Kasumi-1 (cell line): ENCODE results near the gene MAGI2.

ENCODE experiments used
- DNase-seq, 2 experiments: peaks; one replicate each; lab custom pipeline; 2025; lab: John Stamatoyannopoulos, UW

Gene MAGI2

DNA sequence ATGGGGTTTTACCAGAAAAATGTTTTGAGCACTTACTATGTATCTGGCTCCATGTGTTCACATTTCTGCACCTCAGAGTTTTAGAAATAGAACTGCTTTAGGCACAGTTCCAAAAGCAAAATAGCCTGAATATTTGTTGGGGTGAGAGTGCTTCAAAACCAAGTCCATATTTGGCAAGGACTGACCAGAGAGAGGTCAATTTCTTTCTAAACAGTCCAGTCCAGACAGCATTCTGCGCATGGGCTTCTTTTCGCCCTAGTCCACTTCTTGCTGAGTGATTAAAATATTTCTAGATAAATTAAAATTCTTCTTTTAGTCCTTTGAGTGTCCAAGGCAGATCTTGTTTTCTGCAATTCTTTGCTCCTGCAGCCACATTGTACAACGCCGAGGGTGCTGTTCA, 1227.9 kb downstream of the MAGI2 start:
- no peak for DNase-seq

DNA sequence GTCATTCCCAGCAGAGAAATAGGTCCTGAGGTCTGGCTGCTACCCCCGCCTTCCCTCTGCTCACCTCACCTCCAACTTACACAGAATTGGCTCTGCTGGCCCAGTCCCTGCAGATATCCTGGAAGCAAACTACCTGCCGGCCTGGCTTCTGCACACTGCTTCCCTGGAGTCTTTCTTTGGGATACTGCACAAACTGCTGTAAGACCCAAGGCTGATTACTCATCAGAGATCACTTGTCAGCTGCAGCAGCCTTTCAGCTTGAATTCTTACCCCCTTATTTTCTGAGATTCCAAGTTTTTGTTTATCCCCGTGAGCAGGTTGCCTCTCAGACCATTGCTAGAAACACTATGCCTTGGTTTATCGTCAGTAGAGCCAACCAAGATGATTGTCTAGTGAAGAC, 1228.5 kb downstream of the MAGI2 start:
- no peak for DNase-seq

DNA sequence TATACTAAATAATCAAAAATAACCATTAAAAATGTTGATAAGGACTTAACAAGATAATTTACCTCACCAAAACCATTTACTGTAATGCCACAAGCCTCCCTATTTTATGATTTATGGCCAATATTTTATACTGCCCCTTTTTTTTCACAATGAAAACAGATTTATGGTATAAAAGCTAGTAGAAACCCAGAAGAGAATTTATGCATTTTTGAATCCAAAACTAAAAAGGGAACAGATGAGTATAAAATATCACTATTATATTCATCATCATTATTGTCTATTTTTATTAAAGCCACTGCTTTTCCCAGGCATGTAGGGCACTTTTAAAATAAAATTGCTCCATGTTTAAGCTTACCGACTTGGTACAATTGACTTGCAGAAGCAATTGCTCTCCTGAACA, 1229.9 kb downstream of the MAGI2 start:
- no peak for DNase-seq

DNA sequence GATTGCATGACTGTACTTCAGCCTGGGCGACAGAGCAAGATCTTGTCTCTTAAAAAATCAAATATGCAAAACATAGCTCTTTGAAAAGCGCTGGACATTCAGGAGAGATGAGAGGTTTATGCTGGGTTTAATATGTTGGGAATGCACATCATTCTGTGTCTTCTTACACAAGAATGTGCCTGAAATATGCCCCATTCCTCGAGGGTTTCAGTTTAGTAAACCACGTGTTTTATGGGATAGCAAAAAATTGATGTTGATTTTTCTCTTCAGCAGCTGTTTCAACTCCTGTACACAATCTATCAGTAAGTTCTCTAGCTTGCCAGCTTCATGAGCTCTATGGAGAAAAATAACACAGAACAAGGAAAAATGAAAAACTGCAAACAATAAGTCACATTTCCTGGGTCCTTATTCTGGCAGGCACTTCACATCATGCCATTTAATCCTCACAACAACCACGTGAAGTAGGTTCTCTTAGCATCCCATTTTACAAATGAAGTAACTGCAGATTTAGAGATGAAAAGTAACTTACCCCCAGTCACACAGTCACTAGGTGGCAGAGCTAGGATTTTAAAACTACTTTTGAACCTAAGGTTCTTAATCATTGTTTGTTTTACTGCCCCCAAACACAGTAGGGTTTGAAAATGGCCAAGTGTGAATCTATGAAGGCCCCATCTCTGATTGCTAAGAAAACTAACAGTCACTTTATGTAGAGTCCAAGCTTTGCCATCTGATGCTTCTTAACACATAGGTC, 1231.3 kb downstream of the MAGI2 start:
- no peak for DNase-seq

GRCh38 chr7:78220754-78221153, 1232.7 kb downstream of the MAGI2 start:
- DNase-seq = no peak

GRCh38 chr7:78218876-78219275, 1234.6 kb downstream of the MAGI2 start:
- DNase-seq = no peak

- no peak for DNase-seq
Measured at GRCh38 chr7:78218051-78218450, 1235.4 kb downstream of the MAGI2 start.

GRCh38 chr7:78215199-78215598, 1238.3 kb downstream of the MAGI2 start:
- DNase-seq = no peak

- no peak for DNase-seq
Measured at GRCh38 chr7:78213402-78213801, 1240.1 kb downstream of the MAGI2 start.

DNA sequence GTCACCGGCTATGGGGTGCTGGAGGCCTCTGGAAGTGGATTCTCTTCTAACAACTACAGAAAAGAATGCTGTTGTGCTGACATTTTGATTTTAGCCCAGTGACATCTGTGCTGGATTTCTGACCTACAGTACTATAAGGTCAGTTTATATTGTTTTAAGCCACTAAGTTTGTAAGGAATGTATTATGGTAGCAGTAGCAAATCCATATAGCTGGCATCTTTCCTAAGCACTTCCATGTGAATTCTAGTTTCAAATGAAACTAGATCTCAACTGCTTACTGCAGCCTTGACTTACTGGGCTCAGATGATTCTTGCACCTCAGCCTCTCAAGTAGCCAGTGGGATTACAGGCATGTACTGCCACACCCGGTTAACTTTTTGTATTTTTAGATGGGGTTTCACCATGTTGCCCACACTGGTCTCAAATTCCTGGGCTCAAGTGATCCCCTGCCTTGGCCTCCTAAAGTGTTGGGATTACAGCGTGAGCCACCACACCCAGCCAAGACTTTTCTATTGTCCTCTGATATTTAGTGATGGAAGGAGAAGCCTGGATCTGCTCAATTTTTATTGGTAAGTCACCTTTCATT, 1240.9 kb downstream of the MAGI2 start:
- DNase-seq = no peak

GRCh38 chr7:78207269-78207668, 1246.2 kb downstream of the MAGI2 start:
- no peak for DNase-seq

DNA sequence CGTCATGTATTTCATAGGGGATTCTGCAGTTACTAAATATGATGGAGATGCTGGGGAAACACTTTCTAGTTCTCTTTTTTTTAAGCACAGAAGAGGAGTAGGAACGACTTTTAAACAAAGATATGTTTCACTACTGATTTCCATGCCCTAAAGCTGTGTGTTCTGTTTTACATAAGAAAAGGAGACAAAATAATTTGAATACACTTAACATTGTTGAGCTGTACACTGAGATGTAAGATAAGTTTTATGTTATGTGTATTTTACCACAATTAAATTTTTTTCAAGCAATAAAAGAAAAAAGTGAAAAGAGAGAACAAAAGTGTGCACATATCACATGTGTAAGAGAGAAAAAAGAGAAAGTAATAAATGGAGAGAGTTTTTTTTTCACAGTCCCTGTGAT, 1246.7 kb downstream of the MAGI2 start:
- DNase-seq = no peak

GRCh38 chr7:78203042-78203720, 1250.3 kb downstream of the MAGI2 start:
- DNase-seq = no peak

- no peak for DNase-seq
Measured at GRCh38 chr7:78198756-78199155, 1254.7 kb downstream of the MAGI2 start.

DNA sequence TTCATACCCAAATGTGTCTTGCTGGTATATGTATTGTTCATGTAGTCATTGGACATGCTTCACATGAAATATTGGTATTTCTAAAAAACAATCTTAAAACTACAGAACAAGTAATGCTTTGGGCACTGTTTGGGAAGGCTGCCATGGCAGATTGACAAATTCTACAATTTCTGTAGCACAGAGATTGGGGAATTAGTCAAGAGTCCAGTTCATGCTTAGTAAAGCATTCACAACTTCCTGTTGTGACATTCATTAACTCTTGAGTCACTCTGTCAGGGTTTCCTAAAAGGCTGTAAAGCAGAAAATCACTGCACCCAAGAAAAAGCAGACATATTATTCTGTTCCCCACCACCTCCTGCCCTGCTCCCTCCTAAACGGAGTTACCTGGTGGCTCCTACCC, 1256.0 kb downstream of the MAGI2 start:
- no peak for DNase-seq

GRCh38 chr7:78195281-78195680, 1258.2 kb downstream of the MAGI2 start:
- no peak for DNase-seq

DNA sequence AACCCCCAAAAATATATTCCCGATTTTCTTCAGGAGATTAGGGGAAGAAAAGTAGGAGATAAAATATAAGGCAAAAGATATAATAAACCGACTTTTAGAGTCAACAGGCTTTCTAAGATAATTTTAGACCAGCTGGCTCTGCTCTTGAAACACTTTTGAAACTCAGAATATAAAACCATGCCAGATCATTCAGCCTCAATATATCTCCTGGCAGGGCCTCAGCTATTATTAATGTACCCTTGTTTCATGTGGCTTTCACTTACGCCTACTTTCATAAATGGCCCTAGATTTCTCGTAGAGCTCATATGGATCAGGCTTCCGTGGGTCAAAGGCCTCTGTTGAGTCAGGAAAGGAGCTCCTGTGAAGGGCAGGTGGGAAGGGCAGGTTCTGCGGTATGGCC, 1258.9 kb downstream of the MAGI2 start:
- DNase-seq = no peak

GRCh38 chr7:78191475-78192079, 1261.9 kb downstream of the MAGI2 start:
- DNase-seq = no peak

GRCh38 chr7:78189762-78190161, 1263.7 kb downstream of the MAGI2 start:
- no peak for DNase-seq

DNA sequence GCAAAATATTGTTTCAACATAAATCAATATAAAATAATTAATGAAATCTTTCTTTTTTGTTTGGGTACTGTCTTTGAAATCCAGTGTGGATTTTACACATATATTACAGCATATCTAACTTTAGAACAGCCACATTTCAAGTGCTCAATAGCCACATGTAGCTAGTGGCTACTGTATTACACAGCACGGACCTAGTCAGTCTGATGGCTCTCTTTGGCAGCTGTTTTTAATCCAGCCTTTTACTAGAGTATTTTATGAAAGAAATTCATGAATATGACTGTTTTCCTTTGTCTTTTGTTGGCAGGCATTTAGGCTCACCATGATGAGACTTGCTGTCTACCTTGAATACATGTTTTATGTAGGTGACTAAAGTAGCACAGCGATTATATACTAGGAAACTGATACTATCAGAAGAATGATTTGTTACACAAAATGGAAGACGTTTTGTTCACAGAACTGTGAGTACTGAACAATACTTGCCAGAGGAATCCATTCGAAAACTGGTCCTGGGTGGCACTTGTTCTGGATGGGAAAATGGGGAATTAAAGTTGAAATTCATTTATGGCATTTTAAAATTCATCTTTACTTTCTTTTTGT, 1268.2 kb downstream of the MAGI2 start:
- DNase-seq = no peak

GRCh38 chr7:78184299-78184698, 1269.2 kb downstream of the MAGI2 start:
- DNase-seq = no peak

DNA sequence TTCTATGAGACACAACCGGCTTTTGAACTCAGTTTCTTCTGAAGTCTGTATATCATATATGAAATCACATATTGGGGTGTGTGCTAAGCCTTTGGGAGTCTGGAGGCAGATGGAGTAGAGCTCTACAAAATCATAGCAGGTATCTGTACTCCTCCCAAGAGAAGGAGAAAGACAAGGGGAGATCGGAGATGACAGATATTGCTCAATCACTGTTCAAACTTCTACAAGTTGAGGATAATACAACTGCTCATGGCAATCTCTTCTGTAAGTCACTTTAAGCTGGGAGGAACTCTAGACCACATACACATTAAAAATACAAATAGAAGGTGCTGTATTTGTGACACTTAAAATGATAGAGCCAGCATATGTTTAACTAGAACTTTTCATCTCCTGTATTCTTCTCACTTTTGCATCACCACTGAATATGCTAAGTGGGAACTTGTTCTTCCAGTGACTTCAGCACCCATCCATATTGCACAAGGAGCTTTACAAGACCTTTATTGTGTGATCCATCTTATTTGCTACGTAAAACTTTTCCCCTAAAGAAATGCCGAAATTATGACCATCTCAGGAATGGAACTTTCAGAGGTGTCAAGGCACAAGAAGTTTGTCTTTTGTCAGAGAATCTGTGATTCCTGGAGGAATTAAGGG, 1273.5 kb downstream of the MAGI2 start:
- no peak for DNase-seq
